Psoas muscle (tissue), 8 donors: ENCODE measurements around the gene UBE2F. TPM values are rescaled to one million over a fixed set of nuclear protein-coding genes. Genes with fewer than 3 reads are reported as not detected.
"Not testable (repeated sequence)": the region's sequence is repeated elsewhere in the genome, so short reads cannot be mapped to it uniquely, and the experiment has no call there.

ENCODE experiments used
- ATAC-seq, 4 donors: fragments of 200-7000 bp; cut with Tn5 transposase; one replicate each; pipeline ENCODE4 v1.9.1; 2020; ENCODE audit warnings: moderate library complexity in 3 of 4, mild to moderate bottlenecking in 2 of 4
- DNase-seq, 2 donors: peaks; one replicate each; pipeline ENCODE4 v3.0.0-alpha.2; 2020
- H3K27ac ChIP-seq: fragments of 200-600 bp; one replicate; pipeline ENCODE4 v1.8.0; 2022
- H3K27me3 ChIP-seq, 3 donors: fragments of 200-600 bp in 1 of 3; one replicate each; pipeline versions ENCODE4 v1.6.1 to v1.8.0; 2013 to 2022; ENCODE audit warnings: low read length in 2 of 3, mild to moderate bottlenecking in 2 of 3, moderate library complexity in 1 of 3; ENCODE audit not compliant: insufficient read depth in 3 of 3
- H3K36me3 ChIP-seq, 2 donors: fragments of 200-600 bp in 1 of 2; one replicate each; pipeline versions ENCODE4 v1.6.1 to v1.8.0; 2013 to 2022; ENCODE audit warnings: low read depth in 1 of 2, mild to moderate bottlenecking in 1 of 2, moderate library complexity in 1 of 2; ENCODE audit not compliant: insufficient read depth in 1 of 2
- H3K4me1 ChIP-seq: fragments of 200-600 bp; one replicate; pipeline ENCODE4 v1.8.0; 2022
- H3K4me3 ChIP-seq: fragments of 200-600 bp; one replicate; pipeline ENCODE4 v1.8.0; 2022; ENCODE audit warnings: mild to moderate bottlenecking
- H3K9me3 ChIP-seq: fragments of 200-600 bp; one replicate; pipeline ENCODE4 v1.8.0; 2022
- WGBS, 3 donors: extraction: QIAGEN DNeasy Blood & Tissue Kit; methylation state at CpG; one replicate each; pipeline versions ENCODE4 v1.1.6 to v1.1.7; 2013; 5-methylcytosine and 5-hydroxymethylcytosine counted together
- intact Hi-C, 2 donors: fragments of 100-400 bp; cut with DNase I; formaldehyde crosslinking; loops; one replicate each; pipeline versions ENCODE4 v1.11.0 to v1.14.2; 2022
- polyA plus RNA-seq, 3 donors: library from polyadenylated mRNA; stranded (reverse); fragments of 200-250 nt; gene quantifications; one replicate each; pipeline ENCODE4 v1.2.3, GENCODE V29; 2013
- total RNA-seq, 4 donors: library from RNA; stranded (reverse); fragmentation: NEBNext Ultra II Directional in 2 of 4; extraction: Animal tissue kit (Norgen Biotek cat#: 25700) in 2 of 4; gene quantifications; one replicate each; pipeline versions ENCODE4 v1.2.1 to v1.2.4, GENCODE V29; 2021 to 2023
- TF ChIP-seq, protein P1 (sequence below): fragments of 200-600 bp; IDR thresholded peaks from one replicate; pipeline ENCODE4 v1.8.0; 2022; ENCODE audit warnings: antibody characterized with exemption
- donor health status: healthy with polysubstance abuse.
- donor health status: DM: no; HTN: no; CAD: no; lungs with moderate emphysema.
- donor health status: Bipolar disorder and iron deficiency.
- donor health status: healthy.
- donor health status: DM: yes; HTN: yes; CAD: no.
- donor health status: DM: no; HTN: no; CAD: no.
- donor health status: DM: no; HTN: no; CAD: no.
- donor health status: DM: yes; HTN: yes; CAD: no.

The UBE2F gene
- total and polyA plus RNA-seq, 7 donors, result 46.0 to 134 (median 67.5) TPM

DNA sequence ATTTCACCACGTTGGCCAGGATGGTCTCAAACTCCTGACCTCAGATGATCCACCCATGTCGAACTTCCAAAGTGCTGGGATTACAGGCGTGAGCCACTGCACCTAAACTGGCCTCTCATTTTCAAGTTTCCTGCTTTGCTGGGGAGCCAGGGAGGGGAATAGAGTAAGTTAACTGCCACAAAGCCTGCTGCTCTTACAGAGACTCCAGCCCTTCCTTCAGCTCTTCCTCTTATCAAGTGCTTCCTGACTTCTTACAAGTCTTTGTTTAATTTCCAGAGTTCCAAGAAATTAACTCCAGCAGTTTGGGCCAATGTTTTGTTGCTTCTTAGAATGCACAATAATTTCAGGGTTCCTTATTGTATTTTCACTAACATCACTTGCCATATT, 24.3 kb upstream of the UBE2F start:
- intact Hi-C loops, result no loop called here

DNA sequence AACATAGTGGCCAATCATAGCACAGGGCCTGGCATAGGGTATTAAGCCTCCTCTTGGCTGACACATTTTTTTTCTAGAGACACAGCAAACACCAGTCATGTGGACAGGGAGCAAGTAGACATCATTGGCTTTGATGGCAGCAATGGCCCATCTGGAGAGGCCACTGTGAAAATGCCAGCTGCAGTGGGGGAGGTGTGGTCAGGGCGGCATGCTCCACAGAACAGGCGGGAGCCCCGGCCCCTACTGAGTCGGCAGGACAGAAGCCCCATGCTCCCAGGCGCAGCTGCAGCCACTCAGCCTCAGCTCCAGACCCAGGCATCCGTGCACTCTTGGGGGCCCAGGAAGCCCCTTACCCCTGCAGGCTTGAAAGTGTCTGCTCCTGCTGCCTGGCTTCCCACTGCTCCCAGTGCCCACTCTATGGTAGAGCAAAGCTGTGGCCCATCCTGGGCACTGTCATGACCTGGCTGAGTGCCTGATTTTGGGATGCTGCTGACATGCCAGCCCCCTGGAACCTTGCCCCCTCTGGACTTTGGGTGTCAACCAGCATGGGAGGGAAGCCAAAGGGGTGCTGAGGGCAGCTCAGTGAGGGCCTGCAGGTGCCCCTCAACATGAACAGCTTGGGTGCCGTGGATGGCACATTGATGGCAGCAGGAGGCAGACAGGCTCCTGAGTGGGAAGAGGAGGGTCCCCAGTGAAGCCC, 23.3 kb upstream of the UBE2F start:
- Histone ChIP-seq H3K4me1 (no peaks in the 10 kb centered on the region), H3K27ac (no peak overlapping the region), H3K9me3 (peaks cover 4% of the 10 kb centered on the region), H3K4me3 (no peak overlapping the region), H3K27me3 (peaks cover 0 to 2% (median 0%) of the 10 kb centered on the region in 3 donors), H3K36me3 (no peaks in the 10 kb centered on the region)
- intact Hi-C loops, result no loop called here
- DNase-seq (no peak), ATAC-seq (no peak)
- 47 to 53% (median 50%) methylated on average over 7 of the region's 7 CpGs for WGBS, 3 donors
- TF ChIP-seq, protein P1, sequence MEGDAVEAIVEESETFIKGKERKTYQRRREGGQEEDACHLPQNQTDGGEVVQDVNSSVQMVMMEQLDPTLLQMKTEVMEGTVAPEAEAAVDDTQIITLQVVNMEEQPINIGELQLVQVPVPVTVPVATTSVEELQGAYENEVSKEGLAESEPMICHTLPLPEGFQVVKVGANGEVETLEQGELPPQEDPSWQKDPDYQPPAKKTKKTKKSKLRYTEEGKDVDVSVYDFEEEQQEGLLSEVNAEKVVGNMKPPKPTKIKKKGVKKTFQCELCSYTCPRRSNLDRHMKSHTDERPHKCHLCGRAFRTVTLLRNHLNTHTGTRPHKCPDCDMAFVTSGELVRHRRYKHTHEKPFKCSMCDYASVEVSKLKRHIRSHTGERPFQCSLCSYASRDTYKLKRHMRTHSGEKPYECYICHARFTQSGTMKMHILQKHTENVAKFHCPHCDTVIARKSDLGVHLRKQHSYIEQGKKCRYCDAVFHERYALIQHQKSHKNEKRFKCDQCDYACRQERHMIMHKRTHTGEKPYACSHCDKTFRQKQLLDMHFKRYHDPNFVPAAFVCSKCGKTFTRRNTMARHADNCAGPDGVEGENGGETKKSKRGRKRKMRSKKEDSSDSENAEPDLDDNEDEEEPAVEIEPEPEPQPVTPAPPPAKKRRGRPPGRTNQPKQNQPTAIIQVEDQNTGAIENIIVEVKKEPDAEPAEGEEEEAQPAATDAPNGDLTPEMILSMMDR, result no peak

More for the DNA sequence above, 24.3 kb upstream of the UBE2F start:
- peaks cover 4% of the 10 kb centered on the region for H3K9me3 ChIP-seq
- H3K4me3 ChIP-seq, result no peak overlapping the region
- no peak for DNase-seq
- H3K27me3 ChIP-seq, result peaks cover 0 to 2% (median 0%) of the 10 kb centered on the region in 3 donors
- ATAC-seq, result no peak
- WGBS, 3 donors, result 58 to 64% (median 59%) methylated on average over 3 of the region's 3 CpGs
- H3K36me3 ChIP-seq, result no peaks in the 10 kb centered on the region
- H3K27ac ChIP-seq, result no peak overlapping the region
- no peaks in the 10 kb centered on the region for H3K4me1 ChIP-seq
- TF ChIP-seq, protein P1, result no peak

DNA sequence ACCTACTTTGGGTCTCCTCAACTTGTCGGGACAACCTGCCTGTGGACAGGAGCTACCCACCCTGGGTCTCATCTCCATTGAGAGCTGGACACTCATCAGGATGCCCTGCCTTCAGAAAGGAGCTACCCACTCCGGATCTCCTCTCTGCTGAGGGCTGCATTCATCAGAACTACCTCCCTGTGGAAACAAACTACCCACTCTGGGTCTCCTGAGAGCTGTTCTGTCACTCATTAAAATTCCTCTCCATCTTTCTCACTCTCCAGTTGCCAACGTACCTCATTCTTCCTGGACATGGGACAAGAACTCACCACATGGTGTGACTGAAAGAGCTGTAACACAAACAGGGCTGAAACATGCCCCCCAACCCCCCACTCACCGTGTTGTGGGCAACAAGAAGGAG, 22.5 kb upstream of the UBE2F start:
- intact Hi-C loops, result no loop called here
- no peak overlapping the region for H3K27ac ChIP-seq
- no peak overlapping the region for H3K4me3 ChIP-seq
- peaks cover 0 to 2% (median 0%) of the 10 kb centered on the region in 3 donors for H3K27me3 ChIP-seq
- TF ChIP-seq, protein P1, result no peak
- peaks cover 4% of the 10 kb centered on the region for H3K9me3 ChIP-seq
- no peak for ATAC-seq
- 77 to 80% (median 79%) methylated on average over 4 of the region's 4 CpGs for WGBS, 3 donors
- H3K36me3 ChIP-seq, result no peaks in the 10 kb centered on the region
- no peak for DNase-seq
- H3K4me1 ChIP-seq, result no peaks in the 10 kb centered on the region

DNA sequence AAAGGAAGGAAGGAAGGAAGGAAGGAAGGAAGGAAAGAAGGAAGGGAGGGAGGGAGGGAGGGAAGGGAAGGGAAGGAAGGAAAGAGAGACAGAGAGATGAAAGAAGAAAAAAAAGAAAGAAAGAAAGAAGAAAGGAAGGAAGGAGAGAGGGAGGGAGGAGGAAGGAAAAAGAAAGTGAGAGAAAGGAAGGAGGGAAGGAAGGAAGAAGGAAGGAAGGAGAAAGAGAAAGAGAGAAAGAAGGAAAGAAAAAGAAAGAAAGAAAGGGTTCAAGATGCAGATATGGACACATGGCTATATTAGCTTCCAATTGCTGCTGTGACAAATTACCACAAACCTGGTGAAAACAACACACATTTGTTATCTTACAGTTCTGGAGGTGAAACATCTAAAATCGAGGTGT, 20.4 kb upstream of the UBE2F start:
- TF ChIP-seq, protein P1, result no peak
- intact Hi-C loops, result no loop called here
- H3K4me3 ChIP-seq, result no peak overlapping the region
- no peaks in the 10 kb centered on the region for H3K36me3 ChIP-seq
- 38 to 45% (median 40%) methylated on average over 1 of the region's 1 CpG for WGBS, 3 donors
- H3K27ac ChIP-seq, result no peak overlapping the region
- no peak for ATAC-seq
- H3K9me3 ChIP-seq, result peaks cover 4% of the 10 kb centered on the region
- DNase-seq, result no peak
- peaks cover 0 to 2% (median 0%) of the 10 kb centered on the region in 3 donors for H3K27me3 ChIP-seq
- no peaks in the 10 kb centered on the region for H3K4me1 ChIP-seq

DNA sequence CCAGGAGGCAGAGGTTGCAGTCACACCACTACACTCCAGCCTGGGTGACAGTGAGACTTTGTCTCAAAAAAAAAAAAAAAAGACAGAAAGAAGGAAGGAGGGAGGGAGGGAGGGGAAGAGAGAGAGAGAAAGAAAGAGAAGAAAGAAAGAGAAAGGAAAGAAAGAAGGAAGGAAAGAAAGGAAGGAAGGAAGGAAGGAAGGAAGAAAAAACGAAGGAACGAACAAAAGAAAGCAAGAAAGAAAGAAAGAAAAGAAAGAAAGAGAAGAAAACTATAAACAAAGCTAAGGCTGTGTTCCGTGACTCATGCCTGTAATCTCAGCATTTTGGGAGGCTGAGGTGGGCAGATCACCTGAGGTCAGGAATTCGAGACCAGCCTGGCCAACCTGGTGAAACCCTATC, 15.5 kb upstream of the UBE2F start:
- H3K9me3 ChIP-seq, H3K4me1 ChIP-seq, H3K36me3 ChIP-seq, H3K4me3 ChIP-seq, DNase-seq, ATAC-seq, H3K27ac ChIP-seq, intact Hi-C loops: not testable (repeated sequence)
- 62 to 76% (median 65%) methylated on average over 4 of the region's 4 CpGs for WGBS, 3 donors
- H3K27me3 ChIP-seq, result peaks cover 0 to 18% (median 1%) of the 10 kb centered on the region in 3 donors
